Uterus (tissue), 2 donors: Measurements from ENCODE around the gene VSX1.

Source experiments
- CTCF ChIP-seq, 4 experiments: fragments of 200-600 bp in 2 of 4; fragments of 450-650 bp in 2 of 4; sonication (generic) in 2 of 4; IDR thresholded peaks; one replicate each; pipeline ENCODE4 v1.5.1; 2016 to 2019; ENCODE audit warnings: antibody characterized with exemption in 4 of 4, mild to moderate bottlenecking in 2 of 4, moderate library complexity in 1 of 4
- POLR2A ChIP-seq, 2 donors: fragments of 450-650 bp; IDR thresholded peaks; one replicate each; pipeline ENCODE4 v1.6.1; 2016; ENCODE audit warnings: antibody characterized with exemption in 2 of 2, mild to moderate bottlenecking in 1 of 2, moderate library complexity in 1 of 2

GRCh38 chr20:25063981-25064380 lies 18.0 kb downstream of the VSX1 start:
- TF ChIP-seq CTCF (IDR thresholded peaks at IDR 0.05), result no peak
- TF ChIP-seq POLR2A (IDR thresholded peaks at IDR 0.05), result no peak
